Stimulated activated CD4-positive, alpha-beta T cell treated with anti-CD3 and anti-CD28 coated beads, Interleukin-1b, Interleukin-23, amount 100 ng/mL, for 4 hours (primary cell): ENCODE results near the gene PITPNM1.
A peak's percentile ranks its signal among the peaks of the same experiment; 100 is the strongest.
"Not testable (repeated sequence)": the region's sequence is repeated elsewhere in the genome, so short reads cannot be mapped to it uniquely, and the experiment has no call there.

Experiments
- DNase-seq, 2 donors: peaks; one replicate each; pipeline ENCODE4 v3.0.0-alpha.2; 2020; ENCODE audit warnings: low read depth in 2 of 2

Gene PITPNM1

DNA sequence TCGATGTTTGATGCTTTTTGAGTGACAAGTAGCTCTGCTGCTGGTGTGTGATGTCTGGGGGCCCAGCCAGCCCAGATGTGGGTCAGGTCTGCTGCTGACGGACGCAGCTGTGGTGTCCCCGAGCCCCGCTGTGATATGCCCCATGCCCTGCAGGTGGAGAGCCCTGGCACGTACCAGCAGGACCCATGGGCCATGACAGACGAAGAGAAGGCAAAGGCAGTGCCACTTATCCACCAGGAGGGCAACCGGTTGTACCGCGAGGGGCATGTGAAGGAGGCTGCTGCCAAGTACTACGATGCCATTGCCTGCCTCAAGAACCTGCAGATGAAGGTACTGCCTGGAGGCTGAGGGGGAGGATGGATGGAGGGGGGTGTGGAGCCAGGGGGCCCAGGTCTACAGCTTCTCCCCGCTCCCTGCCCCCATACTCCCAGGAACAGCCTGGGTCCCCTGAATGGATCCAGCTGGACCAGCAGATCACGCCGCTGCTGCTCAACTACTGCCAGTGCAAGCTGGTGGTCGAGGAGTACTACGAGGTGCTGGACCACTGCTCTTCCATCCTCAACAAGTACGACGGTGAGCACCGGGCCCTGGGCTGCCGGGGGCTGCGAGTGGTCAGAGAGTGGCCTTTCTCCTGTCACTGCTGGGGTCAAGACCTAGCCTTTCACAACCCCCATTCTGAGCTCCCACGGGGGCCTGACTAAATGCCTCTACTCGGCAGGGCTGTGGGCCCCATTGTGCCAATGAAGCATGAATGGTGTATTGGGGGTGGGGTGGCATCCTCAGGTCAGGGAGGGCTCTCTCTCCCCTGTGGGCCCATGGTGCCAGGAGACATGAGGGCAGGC is 15.1 kb downstream of the PITPNM1 start:
- DNase-seq = no peak

DNA sequence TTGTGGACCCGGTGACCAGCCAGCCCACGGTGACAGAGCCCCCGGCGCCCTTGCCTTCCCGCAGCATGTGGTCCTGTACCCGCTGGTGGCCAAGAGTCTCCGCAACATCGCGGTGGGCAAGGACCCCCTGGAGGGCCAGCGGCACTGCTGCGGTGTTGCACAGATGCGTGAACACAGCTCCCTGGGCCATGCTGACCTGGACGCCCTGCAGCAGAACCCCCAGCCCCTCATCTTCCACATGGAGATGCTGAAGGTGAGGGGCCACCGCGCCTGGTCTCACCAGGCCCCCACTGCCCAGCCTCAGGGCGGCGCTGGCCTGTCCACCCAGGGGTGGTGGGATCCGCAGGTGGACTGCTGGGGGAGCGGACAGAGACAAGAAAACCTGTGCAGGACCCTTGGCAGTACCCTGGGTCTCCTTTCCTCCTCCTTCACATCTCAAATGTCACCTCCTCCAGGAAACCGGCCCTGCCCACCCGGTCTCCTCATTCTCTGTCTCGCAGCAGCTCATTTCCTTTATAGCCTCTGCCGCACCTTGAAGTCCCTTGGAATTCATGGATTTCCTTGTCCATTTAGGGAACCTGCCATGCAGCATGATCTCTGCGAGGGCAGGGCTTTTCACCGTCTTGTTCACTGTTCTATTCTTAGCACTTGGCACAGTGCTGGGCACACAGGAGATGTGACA is 15.8 kb downstream of the PITPNM1 start:
- DNase-seq = no peak

DNA sequence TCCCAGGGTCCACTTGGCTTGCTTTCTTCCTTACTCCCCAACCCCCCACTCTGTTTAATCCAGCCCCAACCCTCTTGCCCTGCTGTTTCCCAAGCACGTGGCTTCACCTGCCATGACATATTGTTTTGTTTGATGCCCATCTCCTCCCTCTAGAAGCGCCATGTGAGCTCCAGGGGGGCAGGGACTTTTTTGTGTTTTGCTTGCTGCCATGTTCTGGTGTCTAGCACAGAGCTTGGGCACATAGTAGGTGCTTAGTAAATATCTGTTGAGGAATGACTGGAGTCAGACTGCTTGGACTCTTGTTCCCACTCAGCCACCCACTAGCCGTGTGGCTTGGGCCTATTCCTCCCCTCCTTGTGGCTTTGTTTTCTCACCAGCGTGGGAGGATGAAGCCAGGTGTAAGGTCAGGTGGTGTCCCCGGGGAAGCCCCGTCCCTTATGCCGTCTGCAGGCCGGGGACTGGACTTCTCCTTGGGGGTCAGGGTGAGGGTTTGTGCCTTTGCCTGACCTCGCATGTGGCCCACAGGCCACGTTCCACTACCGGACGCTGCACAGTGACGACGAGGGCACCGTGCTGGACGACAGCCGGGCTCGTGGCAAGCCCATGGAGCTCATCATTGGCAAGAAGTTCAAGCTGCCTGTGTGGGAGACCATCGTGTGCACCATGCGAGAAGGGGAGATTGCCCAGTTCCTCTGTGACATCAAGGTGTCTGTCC is 18.5 kb downstream of the PITPNM1 start:
- no peak for DNase-seq

DNA sequence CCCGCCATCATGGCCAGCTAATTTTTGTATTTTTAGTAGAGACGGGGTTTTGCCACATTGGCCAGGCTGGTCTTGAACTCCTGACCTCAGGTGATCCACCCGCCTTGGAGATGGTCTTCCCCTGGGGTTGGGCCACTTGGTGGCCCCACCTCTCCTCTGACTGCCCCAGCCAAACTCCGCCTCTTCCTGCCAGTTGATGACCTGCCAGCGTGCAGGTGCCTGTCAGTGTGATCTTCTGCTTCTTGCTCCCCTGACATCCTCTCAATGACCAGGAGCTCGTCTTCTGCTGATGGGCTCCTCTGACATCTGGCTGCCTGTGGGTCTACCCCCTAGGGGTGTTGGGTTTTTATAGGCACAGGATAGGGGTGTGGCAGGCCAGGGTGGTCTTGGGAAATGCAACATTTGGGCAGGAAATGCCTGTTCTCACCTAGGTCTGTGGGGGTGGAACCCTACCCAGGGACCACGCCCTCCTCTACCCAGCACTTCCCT is 19.2 kb downstream of the PITPNM1 start:
- not testable (repeated sequence) for DNase-seq

DNA sequence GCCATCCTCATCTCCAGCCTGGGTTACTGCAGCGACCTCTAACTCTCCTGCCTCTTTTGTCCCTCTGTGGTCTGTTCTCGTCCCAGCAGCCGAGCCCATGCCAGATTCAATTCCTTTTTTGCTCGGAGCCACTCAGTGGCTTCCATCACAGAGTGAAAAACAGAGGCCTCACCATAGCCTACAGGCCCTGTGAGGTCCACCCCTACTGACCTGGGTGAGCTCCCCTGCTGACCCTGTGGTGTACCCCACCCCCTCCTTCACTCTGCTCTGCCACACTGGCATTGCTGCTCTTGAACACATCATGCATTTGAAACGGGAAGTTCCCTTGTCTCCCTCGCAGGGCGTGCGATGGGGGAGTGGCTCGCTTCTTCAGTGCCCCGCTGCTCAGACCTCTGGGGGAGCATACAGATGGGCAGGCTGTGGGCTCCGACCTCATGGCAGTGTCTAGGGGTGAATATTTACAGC is 20.3 kb downstream of the PITPNM1 start:
- peak in 1 of 2 donors; percentile 56 for DNase-seq

DNA sequence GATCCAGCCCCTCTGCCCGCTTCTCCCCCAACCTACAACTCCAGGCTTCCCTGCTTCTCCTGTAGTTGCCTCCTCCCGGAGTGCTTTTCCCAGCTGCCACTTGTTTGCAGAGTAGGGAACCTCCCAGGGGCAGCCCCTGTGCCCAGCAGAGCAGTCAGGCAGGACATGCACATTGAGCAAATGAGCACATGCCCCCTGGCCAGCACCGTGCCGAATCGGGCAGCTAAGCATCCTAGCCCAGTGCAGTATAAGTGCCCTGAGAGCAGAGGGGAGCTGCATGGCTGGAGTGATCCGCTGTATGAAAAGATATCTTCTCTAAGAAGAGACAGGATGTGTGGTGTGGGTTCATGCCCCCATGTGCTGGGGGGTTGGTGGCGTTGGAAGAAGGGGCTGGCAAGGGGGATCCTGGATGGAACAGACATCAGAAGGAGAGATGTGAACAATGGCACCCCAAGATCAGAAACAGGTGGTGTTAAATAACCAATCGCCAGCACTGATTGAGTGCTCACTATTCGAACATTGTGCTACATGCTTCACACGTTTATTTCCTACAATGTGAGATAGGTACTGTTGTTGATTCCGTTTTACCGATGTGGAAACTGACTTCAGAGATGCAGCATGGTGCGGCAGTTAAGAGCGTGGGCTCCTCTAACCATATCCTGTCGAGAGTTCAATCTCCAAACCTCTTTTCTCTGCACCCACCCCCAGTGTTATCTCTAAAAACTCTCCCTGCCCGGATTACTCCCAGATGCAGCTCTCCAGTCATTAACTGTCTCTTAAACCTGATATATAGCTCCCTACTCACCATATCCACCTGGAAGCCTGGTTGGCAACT is 21.1 kb downstream of the PITPNM1 start:
- no peak for DNase-seq

DNA sequence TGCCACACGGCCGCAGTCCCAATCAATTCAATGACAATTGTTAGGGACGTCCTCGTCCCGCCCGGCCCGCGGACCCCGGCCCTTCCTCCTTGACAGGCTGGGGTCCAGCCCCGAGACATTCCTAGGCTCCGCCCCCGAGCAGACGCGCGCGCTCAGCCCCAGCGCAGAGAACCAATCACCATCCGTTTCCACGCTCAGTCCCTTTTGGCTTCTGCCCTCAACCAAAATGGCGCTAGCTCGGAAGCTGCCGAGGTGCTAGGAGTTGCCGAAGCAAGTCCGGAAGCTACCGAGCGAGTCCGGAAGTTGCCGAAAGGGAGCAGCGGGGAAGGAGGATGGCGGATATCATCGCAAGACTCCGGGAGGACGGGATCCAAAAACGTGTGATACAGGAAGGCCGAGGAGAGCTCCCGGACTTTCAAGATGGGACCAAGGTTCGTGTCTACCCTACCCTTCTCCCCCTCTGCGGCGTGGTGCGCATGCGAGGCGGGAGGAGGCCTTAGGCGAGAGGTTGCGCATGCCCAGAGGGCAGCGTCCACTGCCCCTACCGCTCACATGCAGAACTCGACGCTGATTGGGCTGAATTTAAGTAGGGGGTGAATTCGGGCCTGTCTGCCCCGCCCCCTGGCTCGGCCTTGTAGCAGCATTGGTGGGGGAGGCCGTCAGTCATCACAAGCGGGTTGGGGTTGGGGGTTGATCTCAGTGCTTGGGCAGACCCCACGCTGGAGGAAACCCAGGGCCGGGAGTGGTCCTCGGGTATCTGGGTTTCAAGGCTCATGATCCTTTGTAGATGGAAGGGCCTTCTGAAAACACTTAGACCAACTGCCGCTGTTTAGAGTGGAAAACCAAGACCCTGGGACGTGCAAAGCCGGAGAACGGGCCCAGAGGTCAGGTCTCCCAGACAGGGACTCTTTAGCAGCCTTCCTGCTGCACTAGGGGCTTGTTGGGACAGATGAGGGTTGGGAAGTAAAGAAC is 22.1 kb downstream of the PITPNM1 start, which contains the start of gene AIP:
TSS of gene AIP (plus strand) at position 200 of the 972 bp plus-strand sequence. CDS start at position 333, 133 bp downstream.
- DNase-seq = peak; percentile 91 to 92

DNA sequence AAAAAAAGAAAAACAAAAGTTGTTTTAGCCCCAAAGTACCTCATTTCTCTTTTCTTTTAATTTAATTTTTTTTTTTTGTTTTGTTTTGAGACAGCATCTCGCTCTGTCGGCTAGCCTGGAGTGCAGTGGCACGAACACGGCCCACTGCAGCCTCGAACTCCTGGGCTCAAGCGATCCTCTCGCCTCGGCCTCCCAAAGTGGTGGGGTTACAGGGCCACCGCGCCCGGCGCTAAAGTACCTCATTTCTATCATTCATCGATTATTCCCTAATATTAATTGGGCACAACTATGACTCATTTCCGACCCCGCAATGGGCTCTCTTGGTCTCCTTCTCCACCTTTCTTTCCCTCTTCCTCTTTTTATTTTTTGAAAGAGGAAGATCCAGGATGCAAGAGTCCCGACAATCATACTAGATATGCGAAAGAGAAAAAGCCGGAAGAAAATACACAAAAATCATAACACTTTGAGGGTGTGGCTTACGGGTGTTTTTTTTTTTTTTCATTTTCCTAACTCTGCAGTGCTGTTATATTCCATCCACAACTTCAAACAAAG is 22.8 kb downstream of the PITPNM1 start:
- DNase-seq = no peak

DNA sequence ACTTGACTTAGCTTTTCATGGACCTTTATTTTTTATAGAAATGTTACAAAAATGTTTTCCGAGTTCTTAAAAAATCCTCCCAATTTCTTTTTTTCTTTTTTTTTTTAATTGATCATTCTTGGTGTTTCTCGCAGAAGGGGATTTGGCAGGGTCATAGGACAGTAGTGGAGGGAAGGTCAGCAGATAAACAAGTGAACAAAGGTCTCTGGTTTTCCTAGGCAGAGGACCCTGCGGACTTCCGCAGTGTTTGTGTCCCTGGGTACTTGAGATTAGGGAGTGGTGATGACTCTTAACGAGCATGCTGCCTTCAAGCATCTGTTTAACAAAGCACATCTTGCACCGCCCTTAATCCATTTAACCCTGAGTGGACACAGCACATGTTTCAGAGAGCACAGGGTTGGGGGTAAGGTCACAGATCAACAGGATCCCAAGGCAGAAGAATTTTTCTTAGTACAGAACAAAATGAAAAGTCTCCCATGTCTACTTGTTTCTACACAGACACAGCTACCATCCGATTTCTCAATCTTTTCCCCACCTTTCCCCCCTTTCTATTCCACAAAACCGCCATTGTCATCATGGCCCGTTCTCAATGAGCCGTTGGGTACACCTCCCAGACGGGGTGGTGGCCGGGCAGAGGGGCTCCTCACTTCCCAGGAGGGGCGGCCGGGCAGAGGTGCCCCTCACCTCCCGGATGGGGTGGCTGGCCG is 27.7 kb downstream of the PITPNM1 start:
- DNase-seq = not testable (repeated sequence)

DNA sequence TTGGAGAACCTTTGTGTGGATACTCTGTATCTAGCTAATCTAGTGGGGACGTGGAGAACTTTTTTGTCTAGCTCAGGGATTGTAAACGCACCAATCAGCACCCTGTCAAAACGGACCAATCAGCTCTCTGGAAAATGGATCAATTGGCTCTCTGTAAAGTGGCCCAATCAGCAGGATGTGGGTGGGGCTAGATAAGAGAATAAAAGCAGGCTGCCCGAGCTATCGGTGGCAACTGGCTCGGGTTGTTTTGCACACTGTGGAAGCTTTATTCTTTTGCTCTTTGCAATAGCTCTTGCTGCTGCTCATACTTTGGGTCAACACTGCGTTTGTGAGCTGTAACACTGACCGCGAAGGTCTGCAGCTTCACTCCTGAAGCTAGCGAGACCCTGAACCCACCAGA is 28.5 kb downstream of the PITPNM1 start:
- DNase-seq = not testable (repeated sequence)

DNA sequence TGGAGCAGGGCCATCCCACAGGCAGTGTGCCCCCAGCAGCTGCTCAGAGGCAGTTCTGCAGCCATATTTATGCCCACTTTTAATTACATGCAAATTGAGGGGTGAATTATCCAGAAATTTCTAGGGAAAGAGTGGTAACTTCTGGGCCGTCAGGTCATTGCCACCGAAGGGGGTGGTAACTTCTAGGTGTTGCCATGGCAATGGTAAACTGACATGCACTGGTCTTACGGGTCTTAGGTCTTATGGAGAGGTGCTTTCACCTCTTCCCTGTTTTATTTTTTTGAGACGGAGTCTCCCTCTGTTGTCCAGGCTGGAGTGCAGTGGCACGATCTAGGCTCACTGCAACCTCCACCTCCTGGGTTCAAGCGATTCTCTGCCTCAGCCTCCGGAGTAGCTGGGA is 32.3 kb downstream of the PITPNM1 start:
- no peak for DNase-seq

DNA sequence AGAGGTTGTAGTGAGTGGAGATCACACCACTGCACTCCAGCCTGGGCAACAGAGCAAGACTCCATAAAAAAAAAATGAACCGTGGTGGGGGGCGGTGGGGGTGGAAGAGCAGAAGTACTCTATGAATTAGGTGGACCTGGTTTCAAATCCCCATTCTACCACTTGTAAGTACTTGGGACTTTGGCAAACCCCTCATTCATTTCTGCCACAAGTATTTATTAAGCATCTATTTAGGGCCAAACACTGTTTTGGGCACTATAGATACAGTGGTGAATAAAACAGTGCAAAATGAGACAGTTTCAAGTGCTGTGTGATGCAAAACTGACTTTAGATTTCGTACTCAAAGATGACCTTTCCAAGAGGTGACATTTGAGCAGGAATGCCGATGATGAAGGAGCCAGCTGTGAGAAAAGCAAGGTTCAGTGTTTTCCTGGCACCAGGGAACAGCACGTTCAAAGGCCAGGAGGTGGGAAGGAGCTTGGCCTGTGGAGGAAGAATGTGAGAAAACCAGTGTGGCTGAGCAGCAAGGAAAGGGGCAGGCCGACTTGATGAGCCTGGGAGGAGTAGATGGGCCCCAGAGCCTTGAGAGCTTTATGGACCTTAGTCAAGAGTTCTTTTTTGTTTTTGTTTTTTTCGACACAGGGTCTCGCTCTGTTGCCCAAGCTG is 34.7 kb downstream of the PITPNM1 start:
- no peak for DNase-seq

DNA sequence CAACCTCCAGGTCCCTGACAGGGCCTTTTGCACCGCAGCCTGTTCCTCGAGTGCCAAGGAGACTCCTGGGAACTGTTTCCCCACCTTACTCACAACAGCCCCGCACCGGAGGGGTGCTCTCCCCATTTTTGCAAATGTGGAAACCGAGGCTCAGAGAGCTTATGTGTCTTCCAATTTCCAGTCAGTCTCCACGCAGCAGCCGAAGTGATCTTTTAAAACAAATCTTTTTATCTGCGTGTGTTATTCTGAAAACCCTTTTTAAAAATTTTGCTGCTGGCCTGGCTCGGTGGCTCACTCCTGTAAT is 35.7 kb downstream of the PITPNM1 start:
- DNase-seq = no peak

DNA sequence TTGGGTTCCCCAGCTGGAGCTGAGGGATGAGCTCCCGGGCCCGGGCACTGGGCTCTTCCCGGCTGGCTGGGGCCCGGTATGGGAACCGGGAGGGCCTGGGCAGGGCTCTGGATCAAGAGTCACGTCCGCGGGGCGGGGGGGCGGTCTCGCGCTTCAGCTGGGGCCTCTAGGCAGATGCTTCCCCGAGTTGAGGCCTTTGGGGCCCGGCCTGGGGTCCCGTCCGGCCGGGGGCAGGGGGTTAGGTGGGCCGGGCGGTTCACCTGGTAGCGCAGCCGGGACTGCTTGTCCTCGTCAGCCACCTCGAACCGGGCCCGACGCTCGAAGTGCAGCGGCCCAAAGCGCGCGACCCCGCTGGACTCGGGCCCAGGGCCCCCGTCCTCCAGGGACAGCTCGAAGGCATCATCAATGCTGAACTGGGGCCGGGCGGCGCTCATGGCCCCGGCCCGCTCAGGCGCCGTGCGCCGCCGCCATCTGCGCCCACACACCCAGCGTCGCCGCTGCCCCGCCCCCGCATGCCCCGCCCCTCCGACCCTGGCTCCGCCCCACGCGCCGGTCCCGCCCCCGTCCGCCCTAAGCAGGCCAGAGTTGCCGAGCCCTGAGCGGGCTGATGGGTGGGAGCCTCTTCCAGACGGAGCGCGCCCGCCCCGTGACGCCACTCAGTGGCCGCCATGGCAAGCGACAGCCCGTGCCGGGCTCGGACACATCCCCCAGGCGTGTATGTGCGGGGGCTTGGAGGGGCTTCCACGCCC is 36.2 kb downstream of the PITPNM1 start, which contains the start of gene TMEM134:
TSS of gene TMEM134 (minus strand) at position 493 of the 749 bp plus-strand sequence. CDS start at position 434, 59 bp downstream.
- peak; percentile 93 to 94 for DNase-seq

DNA sequence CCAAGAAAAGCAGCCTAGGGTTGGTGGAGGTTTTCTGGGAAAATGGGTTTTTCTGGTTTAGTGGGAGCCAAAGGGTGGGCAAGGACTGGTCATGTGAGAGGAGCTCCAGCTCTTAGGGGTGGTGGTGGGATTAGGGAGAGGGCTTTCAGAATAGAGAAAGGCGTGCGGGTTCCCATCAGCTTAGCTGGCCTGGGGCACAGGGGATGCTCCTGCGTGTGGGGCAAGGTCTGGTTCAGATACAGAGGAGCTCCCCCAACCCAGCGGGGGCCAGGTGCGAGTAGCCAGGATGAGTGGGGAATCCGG is 36.8 kb downstream of the PITPNM1 start:
- DNase-seq = no peak

DNA sequence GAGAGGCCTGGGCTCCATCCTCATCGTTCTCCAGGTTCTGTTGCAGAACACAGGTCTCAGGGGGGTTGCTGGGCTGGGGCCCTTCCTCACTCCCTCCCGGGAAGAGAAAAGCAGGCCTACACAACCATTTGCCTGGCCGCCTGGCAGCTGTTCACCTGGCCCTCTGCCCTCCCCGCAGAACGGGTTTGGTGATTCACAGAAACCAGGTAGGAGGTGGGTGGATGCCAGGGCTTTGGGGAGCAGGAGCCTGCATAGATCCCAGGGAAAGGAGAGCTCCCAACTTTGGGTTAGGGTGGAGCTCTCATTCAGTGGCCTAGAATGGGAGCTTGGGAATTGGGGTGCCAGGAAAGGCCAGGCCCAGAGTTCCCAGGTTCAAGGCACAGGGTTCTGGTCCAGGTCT is 37.1 kb downstream of the PITPNM1 start:
- DNase-seq = no peak

DNA sequence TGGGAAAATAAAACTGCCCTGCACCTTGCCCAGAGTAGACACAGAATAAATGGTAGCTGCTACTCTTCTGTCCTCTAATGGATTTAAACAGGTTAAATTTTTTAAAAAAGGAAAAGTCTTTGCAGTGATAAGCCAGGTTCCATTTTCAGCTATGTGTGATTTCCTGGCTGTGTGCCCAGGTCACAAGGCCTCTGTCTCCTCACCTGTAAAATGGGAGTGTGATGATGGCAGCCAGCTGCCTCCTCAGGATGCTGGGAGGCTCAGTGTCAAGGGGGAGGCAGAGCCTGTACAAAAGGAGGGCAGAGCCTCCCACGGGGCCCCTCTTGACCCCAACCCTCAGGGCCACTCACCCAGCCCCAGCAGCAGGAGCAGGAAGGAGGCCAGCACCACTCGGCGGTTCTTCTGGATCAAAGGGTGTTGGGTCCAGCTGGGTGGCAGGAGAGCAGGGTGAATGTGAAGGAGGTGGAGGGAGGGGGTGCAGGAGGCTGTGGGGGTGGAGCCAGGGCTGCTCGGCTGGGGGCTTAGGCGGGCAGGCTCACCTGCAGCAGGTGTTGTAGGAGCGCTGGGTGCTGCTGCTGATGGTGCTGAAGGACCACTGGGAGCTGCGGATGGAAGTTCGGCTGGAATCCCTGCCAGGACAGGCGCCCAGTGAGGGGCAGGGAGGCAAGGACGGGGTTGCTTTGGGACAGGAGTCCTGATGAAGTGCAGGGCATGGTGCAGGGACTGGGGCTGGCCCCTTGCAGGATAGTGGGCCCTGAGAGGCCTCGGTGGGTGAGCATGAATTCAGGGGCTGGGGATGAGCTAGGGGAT is 38.0 kb downstream of the PITPNM1 start:
- no peak for DNase-seq
